H9 (cell line): ENCODE results near the gene COL4A2. TPM values are rescaled to one million over a fixed set of nuclear protein-coding genes. Genes with fewer than 3 reads are reported as not detected.
A peak's percentile ranks its signal among the peaks of the same experiment; 100 is the strongest.

Experiments used
- DNase-seq: peaks from one replicate; pipeline ENCODE4 v3.0.0-alpha.2; 2017
- H2AFZ ChIP-seq: one replicate; pipeline ENCODE4 v1.6.1; 2013; ENCODE audit warnings: mild to moderate bottlenecking, low read length, control low read depth, moderate library complexity
- H2AK5ac ChIP-seq: 2 replicates; pipeline ENCODE4 v1.6.1; 2013; ENCODE audit warnings: low read length, control low read depth, mixed read lengths; ENCODE audit not compliant: insufficient read length
- H2BK120ac ChIP-seq: one replicate; pipeline ENCODE4 v1.6.1; 2013; ENCODE audit warnings: low read depth, mild to moderate bottlenecking, low read length, control low read depth, inconsistent platforms; ENCODE audit not compliant: poor library complexity, severe bottlenecking
- H2BK12ac ChIP-seq: 2 replicates; pipeline ENCODE4 v1.6.1; 2013; ENCODE audit warnings: low read length, control low read depth, mixed read lengths, low read depth; ENCODE audit not compliant: insufficient read length
- H2BK15ac ChIP-seq: 2 replicates; pipeline ENCODE4 v1.6.1; 2013; ENCODE audit warnings: low read depth, low read length, control low read depth
- H2BK20ac ChIP-seq: one replicate; pipeline ENCODE4 v1.6.1; 2013; ENCODE audit warnings: low read depth, mild to moderate bottlenecking, low read length, control low read depth, inconsistent platforms; ENCODE audit not compliant: poor library complexity, severe bottlenecking
- H2BK5ac ChIP-seq: 2 replicates; pipeline ENCODE4 v1.6.1; 2013; ENCODE audit warnings: low read length, control low read depth, mixed read lengths; ENCODE audit not compliant: insufficient read length
- H3K14ac ChIP-seq: 2 replicates; pipeline ENCODE4 v1.6.1; 2013; ENCODE audit warnings: low read length, control low read depth; ENCODE audit not compliant: insufficient read depth
- H3K18ac ChIP-seq: 2 replicates; pipeline ENCODE4 v1.6.1; 2013; ENCODE audit warnings: low read depth, mild to moderate bottlenecking, mixed read lengths, low read length, control low read depth; ENCODE audit not compliant: insufficient read length
- H3K23ac ChIP-seq: 2 replicates; pipeline ENCODE4 v1.6.1; 2013; ENCODE audit warnings: low read length, control low read depth, mixed read lengths, low read depth; ENCODE audit not compliant: insufficient read length
- H3K23me2 ChIP-seq: 2 replicates; pipeline ENCODE4 v1.6.1; 2013; ENCODE audit warnings: low read depth, mild to moderate bottlenecking, mixed read lengths, low read length, control low read depth; ENCODE audit not compliant: insufficient read length, poor library complexity, severe bottlenecking
- H3K27ac ChIP-seq: 2 replicates; pipeline ENCODE4 v1.5.1; 2013; ENCODE audit warnings: low read length, control low read depth, mixed read lengths, low read depth; ENCODE audit not compliant: insufficient read length
- H3K27me3 ChIP-seq: 2 replicates; pipeline ENCODE4 v1.6.1; 2013; ENCODE audit warnings: low read length, control low read depth, inconsistent platforms; ENCODE audit not compliant: insufficient read depth
- H3K4ac ChIP-seq: 2 replicates; pipeline ENCODE4 v1.6.1; 2013; ENCODE audit warnings: low read depth, mild to moderate bottlenecking, control low read depth, inconsistent platforms, low read length, moderate library complexity
- H3K4me1 ChIP-seq: 2 replicates; pipeline ENCODE4 v1.6.1; 2013; ENCODE audit warnings: low read length, control low read depth, inconsistent platforms; ENCODE audit not compliant: insufficient read depth
- H3K4me2 ChIP-seq: 2 replicates; pipeline ENCODE4 v1.6.1; 2013; ENCODE audit warnings: low read length, control low read depth, mixed read lengths; ENCODE audit not compliant: insufficient read length, insufficient read depth
- H3K56ac ChIP-seq: 2 replicates; pipeline ENCODE4 v1.6.1; 2013; ENCODE audit warnings: low read depth, mild to moderate bottlenecking, mixed read lengths, low read length, control low read depth; ENCODE audit not compliant: insufficient read length
- H3K79me1 ChIP-seq: 2 replicates; pipeline ENCODE4 v1.6.1; 2013; ENCODE audit warnings: low read depth, mild to moderate bottlenecking, moderate library complexity, low read length, control low read depth, inconsistent platforms; ENCODE audit not compliant: insufficient read depth, poor library complexity, severe bottlenecking
- H3K79me2 ChIP-seq: 2 replicates; pipeline ENCODE4 v1.6.1; 2013; ENCODE audit warnings: low read length, control low read depth, inconsistent platforms; ENCODE audit not compliant: insufficient read depth
- H3K9ac ChIP-seq: 2 replicates; pipeline ENCODE4 v1.6.1; 2013; ENCODE audit warnings: low read length, control low read depth, mixed read lengths; ENCODE audit not compliant: insufficient read length; ENCODE audit errors: extremely low read depth
- H3K9me3 ChIP-seq: one replicate; pipeline ENCODE4 v1.6.1; 2013; ENCODE audit warnings: low read depth, low read length, inconsistent platforms; ENCODE audit not compliant: control insufficient read depth
- H3T11ph ChIP-seq: one replicate; pipeline ENCODE4 v1.6.1; 2013; ENCODE audit warnings: mild to moderate bottlenecking, low read length, control low read depth, inconsistent platforms
- H4K20me1 ChIP-seq: one replicate; pipeline ENCODE4 v1.6.1; 2013; ENCODE audit not compliant: control insufficient read depth, insufficient read length, insufficient read depth
- H4K5ac ChIP-seq: 2 replicates; pipeline ENCODE4 v1.6.1; 2013; ENCODE audit warnings: low read depth, mild to moderate bottlenecking, mixed read lengths, low read length, control low read depth; ENCODE audit not compliant: insufficient read length
- H4K8ac ChIP-seq: replicated peaks from 2 replicates; pipeline ENCODE4 v1.6.1; 2013; ENCODE audit warnings: low read length, control low read depth, mixed read lengths, low read depth; ENCODE audit not compliant: insufficient read length
- H4K91ac ChIP-seq: 2 replicates; pipeline ENCODE4 v1.6.1; 2013; ENCODE audit warnings: low read depth, mild to moderate bottlenecking, moderate library complexity, mixed read lengths, low read length, control low read depth; ENCODE audit not compliant: insufficient read length
- H3K27ac Mint-ChIP-seq, 3 experiments: 2 replicates in 2 of 3; 3 replicates in 1 of 3; pipeline ENCODE4 v1.8.0; 2020 to 2021; ENCODE audit warnings: mixed read lengths in 3 of 3, mild to moderate bottlenecking in 1 of 3, moderate library complexity in 1 of 3
- H3K27me3 Mint-ChIP-seq: 2 replicates; pipeline ENCODE4 v1.8.0; 2021; ENCODE audit warnings: low read depth, mild to moderate bottlenecking, moderate library complexity, mixed read lengths
- H3K36me3 Mint-ChIP-seq, 3 experiments: 2 replicates in 2 of 3; 3 replicates in 1 of 3; pipeline ENCODE4 v1.8.0; 2020 to 2021; ENCODE audit warnings: low read depth in 3 of 3, mixed read lengths in 3 of 3; ENCODE audit not compliant: insufficient read depth in 1 of 3
- H3K4me1 Mint-ChIP-seq, 2 experiments: 2 replicates each; pipeline ENCODE4 v1.8.0; 2020; ENCODE audit warnings: mixed read lengths in 2 of 2
- H3K4me3 Mint-ChIP-seq, 2 experiments: 2 replicates in 1 of 2; 3 replicates in 1 of 2; pipeline ENCODE4 v1.8.0; 2020 to 2021; ENCODE audit warnings: mild to moderate bottlenecking in 2 of 2, mixed read lengths in 2 of 2, moderate library complexity in 1 of 2
- H3K9me3 Mint-ChIP-seq, 2 experiments: 2 replicates in 1 of 2; 3 replicates in 1 of 2; pipeline ENCODE4 v1.8.0; 2020; ENCODE audit warnings: mild to moderate bottlenecking in 2 of 2, mixed read lengths in 2 of 2, moderate library complexity in 1 of 2
- WGBS: extraction: QIAGEN DNeasy Blood & Tissue Kit; methylation state at CpG from one replicate; pipeline ENCODE4 v1.1.7; 2013; ENCODE audit warnings: missing lambda C conversion rate, low lambda C conversion rate, mixed read lengths; ENCODE audit not compliant: insufficient read length; ENCODE audit errors: extremely low coverage; 5-methylcytosine and 5-hydroxymethylcytosine counted together
- total RNA-seq: library from RNA; stranded (reverse); gene quantifications from 2 replicates; pipeline ENCODE4 v1.2.1, GENCODE V29; 2021
- TF ChIP-seq, protein P1 (sequence below): fragments of 200-600 bp; sonication (generic); conservative IDR thresholded peaks from 3 replicates; pipeline ENCODE4 v1.8.0; 2021; ENCODE audit warnings: antibody characterized with exemption, mild to moderate bottlenecking

Gene COL4A2
- total RNA-seq, 1 experiment from 2014 or later, result 76.5 TPM

GRCh38 chr13:110410936-110411687 is 104.0 kb downstream of the COL4A2 start:
- H3K56ac ChIP-seq, result no peak overlapping the region
- H3K4me1 ChIP-seq, result peaks cover 5% of the 10 kb centered on the region; the same call in 1 of the 2 replicates
- no peaks in the 10 kb centered on the region for H3K79me1 ChIP-seq
- peaks cover 30 to 34% of the 10 kb centered on the region in 2 experiments for H3K4me1 Mint-ChIP-seq
- no peak for DNase-seq
- TF ChIP-seq, protein P1, sequence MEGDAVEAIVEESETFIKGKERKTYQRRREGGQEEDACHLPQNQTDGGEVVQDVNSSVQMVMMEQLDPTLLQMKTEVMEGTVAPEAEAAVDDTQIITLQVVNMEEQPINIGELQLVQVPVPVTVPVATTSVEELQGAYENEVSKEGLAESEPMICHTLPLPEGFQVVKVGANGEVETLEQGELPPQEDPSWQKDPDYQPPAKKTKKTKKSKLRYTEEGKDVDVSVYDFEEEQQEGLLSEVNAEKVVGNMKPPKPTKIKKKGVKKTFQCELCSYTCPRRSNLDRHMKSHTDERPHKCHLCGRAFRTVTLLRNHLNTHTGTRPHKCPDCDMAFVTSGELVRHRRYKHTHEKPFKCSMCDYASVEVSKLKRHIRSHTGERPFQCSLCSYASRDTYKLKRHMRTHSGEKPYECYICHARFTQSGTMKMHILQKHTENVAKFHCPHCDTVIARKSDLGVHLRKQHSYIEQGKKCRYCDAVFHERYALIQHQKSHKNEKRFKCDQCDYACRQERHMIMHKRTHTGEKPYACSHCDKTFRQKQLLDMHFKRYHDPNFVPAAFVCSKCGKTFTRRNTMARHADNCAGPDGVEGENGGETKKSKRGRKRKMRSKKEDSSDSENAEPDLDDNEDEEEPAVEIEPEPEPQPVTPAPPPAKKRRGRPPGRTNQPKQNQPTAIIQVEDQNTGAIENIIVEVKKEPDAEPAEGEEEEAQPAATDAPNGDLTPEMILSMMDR, result no peak
- H3K9me3 ChIP-seq, result no peaks in the 10 kb centered on the region
- H3K18ac ChIP-seq, result no peak overlapping the region
- no peak overlapping the region for H3K23ac ChIP-seq
- no peak overlapping the region for H2BK5ac ChIP-seq
- H3K9ac ChIP-seq, result no peak overlapping the region
- H3K4me2 ChIP-seq, result no peak overlapping the region
- H4K8ac ChIP-seq, result no peak overlapping the region
- no peak overlapping the region for H2BK120ac ChIP-seq
- no peak overlapping the region for H3K4ac ChIP-seq
- no peaks in the 10 kb centered on the region; a peak in 1 of 5 replicates for H3K9me3 Mint-ChIP-seq
- no peak overlapping the region for H4K91ac ChIP-seq
- no peak overlapping the region for H3T11ph ChIP-seq
- H4K20me1 ChIP-seq, result no peaks in the 10 kb centered on the region
- H3K27me3 Mint-ChIP-seq, result no peaks in the 10 kb centered on the region
- H3K14ac ChIP-seq, result no peak overlapping the region
- H3K4me3 Mint-ChIP-seq, result no peak overlapping the region
- no peaks in the 10 kb centered on the region for H3K79me2 ChIP-seq
- no peaks in the 10 kb centered on the region for H3K27me3 ChIP-seq
- no peak overlapping the region for H2BK15ac ChIP-seq
- H3K23me2 ChIP-seq, result no peaks in the 10 kb centered on the region
- no peak overlapping the region for H2AK5ac ChIP-seq
- no peak overlapping the region for H2BK20ac ChIP-seq
- H3K27ac ChIP-seq, result no peak overlapping the region
- H4K5ac ChIP-seq, result no peak overlapping the region
- no CpG with 5 or more reads among the region's 12 CpGs for WGBS
- H3K27ac Mint-ChIP-seq, result peak overlapping the region in 2 of 3 experiments; percentile 62 to 63; a peak in 3 of 7 replicates
- peaks cover 4 to 14% (median 9%) of the 10 kb centered on the region in 3 experiments; a peak in 5 of 7 replicates for H3K36me3 Mint-ChIP-seq
- H2BK12ac ChIP-seq, result no peak overlapping the region
- H2AFZ ChIP-seq, result no peak overlapping the region
